PFSK-1 (cell line): ENCODE data around the gene LRCH4.

Experiments
- FOXP2 ChIP-seq: optimal IDR thresholded peaks from 2 replicates; pipeline ENCODE3; 2011; ENCODE audit warnings: borderline replicate concordance, control low read depth, inconsistent platforms; ENCODE audit not compliant: insufficient read depth; ENCODE audit errors: extremely low read length, extremely low read depth
- POLR2AphosphoS5 ChIP-seq: IDR thresholded peaks from 2 replicates; pipeline ENCODE4 v1.6.1; 2012; ENCODE audit warnings: low read depth, mild to moderate bottlenecking, control low read depth, low read length, moderate library complexity
- REST ChIP-seq, 2 experiments: IDR thresholded peaks; 2 replicates each; pipeline versions ENCODE4 v1.6.1 to v1.8.0; 2011 to 2012; ENCODE audit warnings: low read depth in 2 of 2, low read length in 2 of 2, control low read depth in 1 of 2, inconsistent platforms in 1 of 2, mild to moderate bottlenecking in 1 of 2, moderate library complexity in 1 of 2; ENCODE audit not compliant: insufficient read depth in 1 of 2
- SIN3A ChIP-seq: IDR thresholded peaks from 2 replicates; pipeline ENCODE4 v1.6.1; 2012; ENCODE audit warnings: mild to moderate bottlenecking, low read length, moderate library complexity, borderline replicate concordance; ENCODE audit not compliant: insufficient read depth
- TAF1 ChIP-seq: IDR thresholded peaks from 2 replicates; pipeline ENCODE4 v1.6.1; 2012; ENCODE audit warnings: low read length, control low read depth, borderline replicate concordance; ENCODE audit not compliant: insufficient read depth

GRCh38 chr7:100583132-100584053 lies 2.5 kb downstream of the LRCH4 start:
- TF ChIP-seq POLR2AphosphoS5: no peak
- TF ChIP-seq SIN3A: no peak
- no peak for TF ChIP-seq TAF1
- no peak for TF ChIP-seq REST (IDR thresholded peaks at IDR 0.05; ENCODE audit: insufficient read depth in 1 of 2, low read depth in 2 of 2, low read length in 2 of 2)
- no peak for TF ChIP-seq FOXP2
